NT2/D1 (cell line): ENCODE results near the gene TDRD15.

ENCODE experiments used
- YY1 ChIP-seq: IDR thresholded peaks from 2 replicates; pipeline ENCODE4 v1.6.1; 2011; ENCODE audit not compliant: insufficient read length, insufficient read depth
- ZNF274 ChIP-seq: IDR thresholded peaks from 2 replicates; pipeline ENCODE4 v1.6.1; 2011; ENCODE audit warnings: mild to moderate bottlenecking, low read depth, low read length

GRCh38 chr2:21142149-21142548 lies 18.4 kb downstream of the TDRD15 start:
- TF ChIP-seq ZNF274 = no peak
- TF ChIP-seq YY1 = no peak
